Choroid plexus epithelial cell (primary cell): Measurements from ENCODE around the gene BAAT.
A peak's percentile ranks its signal among the peaks of the same experiment; 100 is the strongest.

Source experiments
- DNase-seq: peaks from one replicate; pipeline ENCODE4 v3.0.0-alpha.2; 2010; ENCODE audit warnings: low read depth
- H3K4me3 ChIP-seq: 2 replicates; pipeline ENCODE4 v1.5.1; 2011; ENCODE audit warnings: low read depth, mild to moderate bottlenecking, control low read depth, low read length, moderate library complexity
- TF ChIP-seq, protein P1 (sequence below): conservative IDR thresholded peaks from 2 replicates; pipeline ENCODE4 v1.5.1; 2011; ENCODE audit warnings: low read depth, mild to moderate bottlenecking, control low read depth, inconsistent platforms, low read length, moderate library complexity

The BAAT gene

DNA sequence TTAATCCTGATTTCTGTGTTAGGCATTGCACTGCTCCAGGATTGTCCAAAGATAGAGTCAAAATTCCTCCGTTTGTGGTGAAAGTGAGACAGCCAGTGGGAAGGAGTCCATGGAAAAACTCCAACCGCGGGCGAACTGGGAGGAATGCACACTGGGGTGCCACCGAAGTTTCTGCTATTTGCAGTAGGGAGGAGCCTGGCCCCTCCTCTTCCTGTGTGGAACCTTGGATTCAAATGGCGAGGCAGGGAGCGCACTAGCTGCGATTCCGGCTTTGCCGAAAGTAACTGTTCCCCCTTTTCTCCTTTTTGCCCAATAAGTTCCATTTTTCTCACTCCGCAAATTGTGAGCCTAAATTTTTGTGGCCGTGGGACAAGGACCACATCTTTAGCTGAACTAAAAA is 9.3 kb downstream of the BAAT start:
- DNase-seq, result no peak
- TF ChIP-seq, protein P1, sequence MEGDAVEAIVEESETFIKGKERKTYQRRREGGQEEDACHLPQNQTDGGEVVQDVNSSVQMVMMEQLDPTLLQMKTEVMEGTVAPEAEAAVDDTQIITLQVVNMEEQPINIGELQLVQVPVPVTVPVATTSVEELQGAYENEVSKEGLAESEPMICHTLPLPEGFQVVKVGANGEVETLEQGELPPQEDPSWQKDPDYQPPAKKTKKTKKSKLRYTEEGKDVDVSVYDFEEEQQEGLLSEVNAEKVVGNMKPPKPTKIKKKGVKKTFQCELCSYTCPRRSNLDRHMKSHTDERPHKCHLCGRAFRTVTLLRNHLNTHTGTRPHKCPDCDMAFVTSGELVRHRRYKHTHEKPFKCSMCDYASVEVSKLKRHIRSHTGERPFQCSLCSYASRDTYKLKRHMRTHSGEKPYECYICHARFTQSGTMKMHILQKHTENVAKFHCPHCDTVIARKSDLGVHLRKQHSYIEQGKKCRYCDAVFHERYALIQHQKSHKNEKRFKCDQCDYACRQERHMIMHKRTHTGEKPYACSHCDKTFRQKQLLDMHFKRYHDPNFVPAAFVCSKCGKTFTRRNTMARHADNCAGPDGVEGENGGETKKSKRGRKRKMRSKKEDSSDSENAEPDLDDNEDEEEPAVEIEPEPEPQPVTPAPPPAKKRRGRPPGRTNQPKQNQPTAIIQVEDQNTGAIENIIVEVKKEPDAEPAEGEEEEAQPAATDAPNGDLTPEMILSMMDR, result no peak
- no peak overlapping the region for H3K4me3 ChIP-seq

DNA sequence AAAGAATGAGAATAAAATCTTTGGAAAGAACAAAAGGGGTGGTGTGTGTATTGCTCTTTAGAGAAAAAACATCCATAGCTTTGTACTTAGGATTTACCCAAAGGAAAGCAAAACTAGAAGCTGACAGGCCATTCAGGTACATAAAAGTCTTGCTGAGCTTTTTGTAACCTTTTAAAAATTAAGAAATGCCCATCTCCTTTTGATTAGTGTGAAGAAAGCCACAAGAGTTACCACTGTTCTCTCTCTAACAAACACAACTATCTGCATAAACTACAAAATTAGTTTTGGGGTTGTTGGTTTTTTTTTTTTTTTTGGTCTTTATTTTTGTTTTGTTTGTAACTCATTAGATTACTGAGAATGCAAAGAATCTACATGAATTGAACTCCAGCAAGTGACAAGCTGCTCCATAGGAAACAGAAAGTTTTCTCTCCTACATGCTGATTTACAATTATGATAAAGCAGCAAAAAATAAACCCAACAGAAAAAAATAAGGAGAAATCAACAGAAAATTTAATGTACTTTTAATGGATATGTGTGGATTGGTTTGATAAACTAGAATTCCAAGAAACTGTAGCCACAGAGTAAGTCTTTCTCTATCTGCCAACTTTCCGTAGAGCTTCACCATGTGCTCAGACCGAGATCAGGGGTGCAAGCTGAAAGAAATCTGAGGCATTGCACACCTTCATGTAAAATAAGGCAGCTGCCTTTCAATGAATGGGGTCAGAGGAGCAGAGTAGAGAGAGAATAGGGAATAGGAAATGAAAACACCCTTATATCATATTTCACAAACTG is 12.3 kb downstream of the BAAT start:
- DNase-seq, result no peak
- TF ChIP-seq, protein P1, result no peak
- H3K4me3 ChIP-seq, result no peak overlapping the region

DNA sequence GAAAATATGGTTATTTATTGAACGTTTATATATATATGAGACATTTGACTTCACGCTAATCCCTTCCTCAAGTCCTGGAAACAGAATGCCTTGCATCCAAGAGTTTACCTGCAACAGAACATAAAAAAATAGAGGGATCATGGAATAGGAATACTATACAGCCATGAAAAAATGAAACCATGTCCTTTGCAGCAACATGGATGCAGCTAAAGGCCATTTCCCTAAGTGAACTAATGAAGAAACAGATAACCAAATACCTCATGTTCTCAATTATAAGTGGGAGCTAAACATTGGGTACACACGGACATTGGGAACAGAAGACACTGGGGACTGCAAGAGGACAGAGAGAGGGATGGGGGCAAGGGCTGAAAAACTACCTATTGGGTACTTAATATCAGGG is 13.0 kb downstream of the BAAT start:
- H3K4me3 ChIP-seq, result no peak overlapping the region
- no peak for DNase-seq
- TF ChIP-seq, protein P1, result no peak

DNA sequence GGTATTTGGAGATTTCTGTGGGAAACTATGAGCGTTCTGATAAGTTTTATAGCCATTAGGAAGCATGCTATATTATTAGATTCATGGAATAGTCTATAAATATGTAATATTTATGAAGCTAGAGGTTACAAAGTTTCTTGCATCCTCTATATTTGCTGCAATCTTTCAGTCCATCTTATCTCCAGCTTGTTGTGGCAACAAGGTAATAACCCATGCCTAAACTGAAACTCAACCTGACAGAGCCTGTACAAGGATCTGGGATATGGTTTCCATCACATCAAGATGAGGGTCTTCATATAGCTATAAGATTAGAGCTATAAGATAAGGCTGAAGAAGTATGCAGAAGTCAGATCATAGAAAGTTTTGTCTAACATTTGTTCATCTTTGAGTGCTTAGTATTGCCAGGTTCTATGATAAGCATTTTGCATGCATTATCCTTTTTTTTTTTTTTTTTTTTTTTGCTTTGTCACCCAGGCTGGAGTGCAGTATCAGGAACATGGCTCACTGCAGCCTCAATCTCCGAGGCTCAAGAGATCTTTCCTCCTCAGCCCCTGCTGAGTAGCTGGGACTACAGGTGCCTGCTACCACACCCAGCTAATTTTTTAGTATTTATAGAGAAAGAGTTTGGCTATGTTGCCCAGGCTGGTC is 14.8 kb downstream of the BAAT start:
- DNase-seq, result no peak
- TF ChIP-seq, protein P1, result no peak

DNA sequence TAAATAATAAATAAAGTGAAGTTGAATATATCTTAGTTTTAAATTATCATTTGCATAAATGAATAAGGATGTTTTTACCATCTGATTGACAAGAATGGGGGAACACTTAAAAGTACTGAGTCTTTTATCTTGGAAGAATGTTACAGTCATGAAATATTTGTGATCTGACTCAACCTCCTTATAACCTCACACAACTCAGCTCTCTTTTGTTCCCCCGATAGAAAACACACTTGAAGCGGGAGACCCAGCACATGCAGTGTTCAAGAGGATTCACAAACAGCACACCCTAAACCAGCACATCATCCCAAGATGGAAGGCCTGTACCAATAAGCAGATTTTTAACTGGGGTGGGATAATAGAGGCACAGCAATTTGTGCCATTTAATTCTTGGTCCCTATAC is 15.5 kb downstream of the BAAT start:
- no peak overlapping the region for H3K4me3 ChIP-seq
- DNase-seq, result peak; percentile 49

More for the DNA sequence above, 14.8 kb downstream of the BAAT start:
- no peak overlapping the region for H3K4me3 ChIP-seq

DNA sequence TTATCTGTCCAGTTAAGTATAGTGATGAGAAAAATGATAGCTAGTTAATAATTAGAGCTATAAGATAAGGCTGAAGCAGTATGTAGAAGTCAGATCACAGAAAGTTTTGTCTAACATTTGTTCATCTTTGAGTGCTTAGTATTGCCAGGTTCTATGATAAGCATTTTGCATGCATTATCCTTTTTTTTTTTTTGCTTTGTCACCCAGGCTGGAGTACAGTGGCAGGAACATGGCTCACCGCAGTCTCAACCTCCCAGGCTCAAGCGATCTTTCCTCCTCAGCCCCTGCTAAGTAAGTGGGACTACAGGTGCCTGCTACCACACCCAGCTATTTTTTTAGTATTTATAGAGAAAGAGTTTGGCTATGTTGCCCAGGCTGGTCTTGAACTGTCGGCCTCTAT is 17.5 kb downstream of the BAAT start:
- H3K4me3 ChIP-seq, result no peak overlapping the region
- TF ChIP-seq, protein P1, result no peak
- DNase-seq, result no peak

More for the DNA sequence above, 15.5 kb downstream of the BAAT start:
- TF ChIP-seq, protein P1, result no peak
